Activated naive CD4-positive, alpha-beta T cell treated with anti-CD3 and anti-CD28 coated beads, Interleukin-2, amount 50 U/mL, for 72 hours (primary cell): ENCODE data around the gene ABI1. TPM values are rescaled to one million over a fixed set of nuclear protein-coding genes. Genes with fewer than 3 reads are reported as not detected.
"Not testable (repeated sequence)": the region's sequence is repeated elsewhere in the genome, so short reads cannot be mapped to it uniquely, and the experiment has no call there.

Experiments
- ATAC-seq, 2 donors: fragments of 150-1000 bp; cut with Tn5 transposase; 2 replicates each; pipeline ENCODE4 v1.10.0; 2021; ENCODE audit warnings: mild to moderate bottlenecking in 2 of 2, moderate library complexity in 2 of 2
- DNase-seq, 2 donors: peaks; one replicate each; pipeline ENCODE4 v3.0.0; 2021 to 2022; ENCODE audit warnings: low spot score in 2 of 2
- H3K27ac Mint-ChIP-seq, 2 donors: one replicate each; pipeline ENCODE4 v1.8.0; 2022; ENCODE audit warnings: mild to moderate bottlenecking in 2 of 2, mixed read lengths in 2 of 2
- H3K36me3 Mint-ChIP-seq, 2 donors: one replicate each; pipeline ENCODE4 v1.8.0; 2022; ENCODE audit warnings: mixed read lengths in 2 of 2
- H3K9me3 Mint-ChIP-seq, 2 donors: one replicate each; pipeline ENCODE4 v1.8.0; 2022; ENCODE audit warnings: mixed read lengths in 2 of 2
- total RNA-seq, 2 donors: library from RNA; stranded (reverse); gene quantifications; one replicate each; pipeline ENCODE4 v1.2.3, GENCODE V29; 2022

ABI1 gene
- total RNA-seq, 2 donors from 2014 or later, result 38.3 to 51.4 TPM

DNA sequence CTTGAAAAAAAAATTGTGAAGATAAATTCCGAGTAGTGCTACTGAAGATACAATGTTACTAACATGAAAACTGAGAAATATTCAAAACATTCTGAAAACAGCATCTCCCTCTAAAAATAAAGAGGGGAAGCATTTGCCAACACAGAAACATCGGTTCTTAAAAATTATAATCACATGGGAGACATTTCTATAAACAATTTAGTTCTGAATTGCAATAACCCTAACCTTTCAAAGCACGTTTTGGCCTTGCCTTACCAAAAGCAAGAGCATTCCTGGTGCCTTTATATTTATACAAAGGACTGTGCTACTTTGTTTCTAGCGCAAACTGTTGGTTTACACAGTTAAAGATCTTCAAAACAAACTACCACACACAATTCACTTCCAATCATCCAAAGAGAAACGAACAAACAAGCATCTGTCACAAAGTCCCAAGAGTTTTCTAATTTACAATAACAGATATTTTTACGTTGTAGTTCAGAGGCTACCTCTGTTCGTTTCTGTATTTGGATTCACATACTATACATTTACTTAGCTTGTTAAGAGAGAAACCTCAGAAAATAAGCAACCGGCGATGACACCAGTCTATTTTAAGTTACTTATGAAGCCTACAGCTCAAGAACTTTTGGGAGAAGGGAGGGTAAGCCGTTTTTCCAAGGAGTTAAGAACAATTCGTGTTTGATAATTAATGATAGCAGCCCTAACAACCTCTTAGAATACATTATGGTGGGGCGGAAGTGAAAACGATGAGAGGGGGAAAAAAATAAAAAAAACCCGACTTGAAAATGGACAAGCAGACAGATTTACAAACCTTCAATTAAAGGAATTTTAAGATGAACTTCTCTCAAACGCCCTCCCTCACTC is 1.3 kb downstream of the ABI1 start:
- ATAC-seq (no peak), DNase-seq (no peak)
- H3K36me3 Mint-ChIP-seq, result peaks cover 5 to 10% of the 10 kb centered on the region in 2 donors
- peak overlapping the region; percentile 98 for H3K27ac Mint-ChIP-seq
- no peaks in the 10 kb centered on the region for H3K9me3 Mint-ChIP-seq

DNA sequence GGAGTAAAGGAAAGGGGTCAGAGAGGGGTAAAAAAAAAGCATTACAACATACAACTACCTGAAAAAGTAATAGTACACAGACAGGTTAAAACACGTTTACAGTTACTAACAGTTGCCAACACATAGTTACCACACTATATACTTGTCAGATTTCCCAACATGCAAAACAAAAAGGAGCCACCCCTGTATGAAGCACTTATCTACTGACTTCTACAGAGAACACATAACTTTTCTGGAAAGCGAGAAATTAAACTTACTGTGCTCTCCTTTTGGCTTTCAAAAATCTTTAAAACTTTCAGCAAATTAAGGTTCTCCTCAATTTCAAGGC is 2.1 kb downstream of the ABI1 start:
- ATAC-seq, result no peak
- peaks cover 9 to 15% of the 10 kb centered on the region in 2 donors for H3K36me3 Mint-ChIP-seq
- no peak for DNase-seq
- peaks cover 0 to 4% of the 10 kb centered on the region in 2 donors for H3K9me3 Mint-ChIP-seq
- H3K27ac Mint-ChIP-seq, result peak overlapping the region; percentile 81 to 98

DNA sequence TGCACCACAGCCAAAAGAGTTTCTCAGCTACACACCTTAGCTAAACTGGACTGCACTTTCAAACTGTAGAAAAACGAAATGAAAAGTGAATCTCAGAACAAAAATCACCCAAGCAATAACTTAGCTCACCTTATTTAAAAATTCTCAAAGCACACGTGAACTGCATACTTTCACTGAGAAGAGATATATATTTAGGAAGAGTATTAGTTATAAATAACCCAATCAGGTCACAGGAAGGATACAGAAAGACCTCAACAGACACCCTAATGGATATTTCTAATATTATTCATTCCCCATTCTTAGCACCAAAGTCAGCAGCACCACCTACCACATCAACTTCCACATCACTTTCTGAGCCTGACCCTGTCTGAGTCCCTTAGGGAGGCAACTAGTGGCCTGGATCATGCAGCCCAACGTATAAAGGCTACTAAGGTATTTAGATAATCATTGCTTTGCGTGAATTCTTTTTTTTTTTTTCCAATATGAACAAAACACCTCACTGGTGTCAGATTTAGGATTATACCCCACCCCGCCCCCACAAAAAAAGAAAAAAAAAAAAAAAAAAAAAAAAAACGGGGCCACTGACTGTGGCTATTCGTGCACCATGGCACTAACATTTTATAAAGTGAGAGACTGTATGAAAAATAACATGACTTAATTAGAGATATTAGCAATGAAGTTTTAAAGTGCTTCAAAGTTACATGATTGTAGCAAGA is 2.6 kb downstream of the ABI1 start:
- DNase-seq (no peak), ATAC-seq (no peak)
- Mint-ChIP-seq H3K36me3 (peaks cover 12 to 16% of the 10 kb centered on the region in 2 donors), H3K27ac (peak overlapping the region; percentile 81 to 98), H3K9me3 (peaks cover 0 to 4% of the 10 kb centered on the region in 2 donors)

DNA sequence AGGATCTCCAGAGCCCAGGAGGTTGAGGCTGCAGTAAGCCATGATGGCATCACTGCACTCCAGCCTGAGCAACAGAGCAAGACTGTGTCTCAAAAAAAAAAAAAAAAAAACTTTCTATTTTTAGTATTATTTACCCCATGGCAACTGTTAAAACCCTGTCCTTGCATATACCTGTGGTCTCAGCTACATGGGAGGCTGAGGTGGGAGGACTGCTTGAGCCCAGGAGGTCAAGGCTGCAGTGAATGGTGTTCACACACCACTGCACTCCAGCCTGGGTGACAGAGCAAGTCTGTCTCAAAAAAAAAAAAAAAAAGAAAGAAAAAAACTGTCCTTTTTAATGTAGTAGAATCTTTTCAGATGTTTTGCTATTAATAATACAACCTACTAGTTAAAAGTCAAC is 3.2 kb downstream of the ABI1 start:
- peak overlapping the region; percentile 63 to 98 for H3K27ac Mint-ChIP-seq
- not testable (repeated sequence) for ATAC-seq, DNase-seq

DNA sequence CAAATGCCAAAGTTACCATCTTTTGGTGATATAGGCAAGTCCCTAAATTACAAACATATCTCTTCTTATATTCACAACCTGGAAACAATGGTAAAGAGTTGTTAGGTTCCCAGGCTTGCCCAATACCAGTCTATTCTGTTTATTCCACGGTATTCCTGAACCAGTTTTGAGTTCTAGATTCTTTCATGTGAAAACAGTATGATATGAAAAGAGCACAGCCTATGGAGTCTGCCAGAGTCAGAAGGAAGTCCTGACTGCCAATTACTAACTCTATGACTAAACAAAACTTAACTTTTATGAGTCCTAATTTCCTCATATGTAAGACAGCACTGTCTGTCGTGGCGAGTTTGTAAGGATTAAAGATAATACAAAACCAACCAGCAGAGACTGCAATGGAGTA is 5.6 kb downstream of the ABI1 start:
- no peak for DNase-seq
- Mint-ChIP-seq H3K9me3 (peaks cover 0 to 4% of the 10 kb centered on the region in 2 donors), H3K36me3 (peaks cover 16 to 24% of the 10 kb centered on the region in 2 donors), H3K27ac (no peak overlapping the region)
- peak in 1 of 2 donors; percentile 39 for ATAC-seq

More for the DNA sequence above, 3.2 kb downstream of the ABI1 start:
- peaks cover 12 to 16% of the 10 kb centered on the region in 2 donors for H3K36me3 Mint-ChIP-seq
- not testable (repeated sequence) for H3K9me3 Mint-ChIP-seq

DNA sequence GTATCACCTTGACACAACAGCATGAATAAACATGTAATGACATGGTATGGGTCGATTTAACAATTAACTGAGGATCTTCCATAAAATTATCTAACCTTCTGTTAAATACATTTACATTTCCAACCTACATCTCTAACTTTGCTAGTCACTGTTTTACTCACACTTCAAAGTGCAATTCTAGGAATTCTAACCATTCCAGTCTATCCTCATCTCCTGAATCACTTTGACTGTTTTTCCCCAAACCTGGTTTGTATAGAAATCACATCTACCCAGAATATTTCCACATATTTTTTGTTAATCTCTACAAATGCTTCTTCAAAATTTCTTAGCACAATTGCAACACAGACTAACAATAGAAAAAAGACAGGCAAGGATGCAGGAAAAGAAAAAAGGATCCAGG is 6.2 kb downstream of the ABI1 start:
- no peak for DNase-seq
- ATAC-seq, result no peak
- H3K9me3 Mint-ChIP-seq, result peaks cover 0 to 4% of the 10 kb centered on the region in 2 donors
- H3K27ac Mint-ChIP-seq, result no peak overlapping the region
- H3K36me3 Mint-ChIP-seq, result peaks cover 13 to 20% of the 10 kb centered on the region in 2 donors

DNA sequence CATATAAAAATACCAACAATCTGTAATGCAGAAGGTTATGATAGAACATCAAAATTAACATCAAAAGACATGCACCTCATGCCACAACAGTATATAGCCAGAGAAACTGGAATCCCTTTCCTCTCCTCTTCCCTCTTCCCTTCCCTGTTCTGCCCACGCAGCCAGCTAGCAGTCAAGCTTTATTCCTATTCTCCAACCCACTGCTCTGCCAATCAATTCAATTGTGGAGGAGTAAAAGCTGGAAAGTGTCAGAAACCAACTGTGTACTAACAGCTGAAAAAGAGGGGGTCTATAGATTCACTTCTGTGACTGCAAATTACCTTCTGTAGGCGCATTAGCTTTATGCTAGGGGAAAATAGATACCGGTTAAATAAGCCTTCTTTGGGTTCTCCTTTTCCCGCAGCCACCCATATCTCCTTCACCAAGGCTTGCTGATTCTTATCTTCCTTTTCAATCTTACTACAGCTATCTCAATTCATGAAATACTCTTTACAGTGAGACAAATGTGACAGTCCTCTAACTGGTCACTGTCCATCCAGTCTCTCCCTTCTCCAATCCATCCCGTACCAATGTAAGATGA is 16.3 kb downstream of the ABI1 start:
- DNase-seq (no peak), ATAC-seq (no peak)
- H3K36me3 Mint-ChIP-seq, result peaks cover 0 to 17% of the 10 kb centered on the region in 2 donors
- H3K27ac Mint-ChIP-seq, result peak overlapping the region in 1 of 2 donors; percentile 1
- H3K9me3 Mint-ChIP-seq, result no peaks in the 10 kb centered on the region

DNA sequence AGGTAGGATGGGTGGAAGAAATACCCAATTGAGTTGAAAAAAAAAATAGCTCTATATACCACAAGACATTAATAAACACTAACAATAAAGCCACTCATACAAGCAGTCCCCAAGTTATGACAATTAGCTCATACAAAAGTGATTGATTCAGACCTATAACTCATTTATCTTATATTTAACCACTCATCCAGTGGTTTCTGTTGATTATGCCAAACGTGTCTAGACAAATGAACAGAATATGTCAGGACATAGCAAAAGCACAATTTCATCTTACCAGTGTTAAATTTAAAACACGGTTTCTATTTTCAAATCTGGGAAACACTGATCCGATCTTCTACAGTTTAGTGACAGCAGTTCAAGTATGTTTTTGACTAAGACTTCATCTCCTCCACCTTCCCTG is 17.0 kb downstream of the ABI1 start:
- Mint-ChIP-seq H3K27ac (peak overlapping the region; percentile 1 to 11), H3K36me3 (peaks cover 0 to 22% of the 10 kb centered on the region in 2 donors), H3K9me3 (no peaks in the 10 kb centered on the region)
- DNase-seq (no peak), ATAC-seq (peak in 1 of 2 donors; percentile 32)

DNA sequence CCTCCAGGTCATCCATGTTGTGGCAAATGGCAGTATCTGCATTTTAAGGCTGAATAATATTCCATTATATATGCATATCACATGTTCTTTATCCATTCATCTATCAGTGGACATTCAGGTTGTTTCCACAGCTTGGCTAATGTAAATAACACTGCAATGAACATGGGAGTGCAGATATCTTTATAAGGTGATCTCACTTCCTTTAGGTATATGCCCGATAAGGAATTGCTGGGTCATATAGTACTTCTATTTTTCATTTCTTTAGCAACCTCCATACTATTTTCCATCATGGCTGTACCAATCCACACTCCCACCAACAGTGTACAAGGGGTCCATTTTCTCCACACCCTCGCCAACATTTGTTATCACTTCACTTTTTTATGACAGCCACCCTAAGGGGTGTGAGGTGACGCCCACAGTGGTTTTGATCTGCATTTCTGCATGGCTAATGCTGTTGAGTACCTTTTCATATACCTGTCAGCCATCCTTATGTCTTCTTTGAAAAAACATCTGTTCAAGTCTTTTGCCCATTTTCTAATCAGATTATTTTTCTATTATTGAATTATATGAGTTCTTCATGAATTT is 18.9 kb downstream of the ABI1 start:
- ATAC-seq, result no peak
- no peak for DNase-seq
- Mint-ChIP-seq H3K36me3 (peaks cover 0 to 29% of the 10 kb centered on the region in 2 donors), H3K9me3 (no peaks in the 10 kb centered on the region), H3K27ac (no peak overlapping the region)

DNA sequence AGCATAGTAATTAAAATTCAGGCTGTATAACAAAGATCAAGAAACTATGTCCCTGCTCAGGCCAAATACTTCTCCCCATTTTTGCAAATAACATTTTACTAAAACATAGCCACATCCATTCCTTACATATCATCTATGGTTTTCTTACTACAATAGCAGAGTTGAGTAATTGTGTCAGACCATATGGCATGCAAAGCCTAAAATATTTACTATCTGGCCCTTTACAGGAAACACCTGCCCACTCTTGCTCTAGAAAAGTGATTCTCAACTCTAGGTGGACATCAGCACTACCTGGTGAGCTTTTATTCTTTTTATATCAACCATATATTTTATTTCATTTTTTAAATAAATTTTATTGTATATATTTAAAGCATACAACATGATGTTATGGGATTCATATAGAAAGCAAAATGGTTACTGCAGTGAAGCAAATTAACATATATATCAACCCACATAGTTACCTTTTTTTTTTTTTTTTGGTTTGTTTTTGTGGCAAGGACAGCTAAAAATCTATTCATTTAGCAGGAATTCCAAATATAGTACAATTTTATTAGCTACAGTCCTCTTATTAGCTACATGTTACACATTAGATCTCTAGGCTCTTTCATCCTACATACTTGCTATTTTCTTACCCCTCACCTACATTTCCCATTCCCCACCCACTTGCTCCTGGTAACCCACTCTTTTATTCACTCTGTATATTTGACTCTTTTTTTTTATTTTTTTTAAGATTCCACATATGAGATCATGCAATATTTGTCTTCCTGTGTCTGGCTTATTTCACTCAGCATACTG is 19.6 kb downstream of the ABI1 start:
- peaks cover 0 to 31% of the 10 kb centered on the region in 2 donors for H3K36me3 Mint-ChIP-seq
- ATAC-seq, result no peak
- DNase-seq, result no peak
- peak overlapping the region in 1 of 2 donors; percentile 16 for H3K27ac Mint-ChIP-seq
- H3K9me3 Mint-ChIP-seq, result no peaks in the 10 kb centered on the region

DNA sequence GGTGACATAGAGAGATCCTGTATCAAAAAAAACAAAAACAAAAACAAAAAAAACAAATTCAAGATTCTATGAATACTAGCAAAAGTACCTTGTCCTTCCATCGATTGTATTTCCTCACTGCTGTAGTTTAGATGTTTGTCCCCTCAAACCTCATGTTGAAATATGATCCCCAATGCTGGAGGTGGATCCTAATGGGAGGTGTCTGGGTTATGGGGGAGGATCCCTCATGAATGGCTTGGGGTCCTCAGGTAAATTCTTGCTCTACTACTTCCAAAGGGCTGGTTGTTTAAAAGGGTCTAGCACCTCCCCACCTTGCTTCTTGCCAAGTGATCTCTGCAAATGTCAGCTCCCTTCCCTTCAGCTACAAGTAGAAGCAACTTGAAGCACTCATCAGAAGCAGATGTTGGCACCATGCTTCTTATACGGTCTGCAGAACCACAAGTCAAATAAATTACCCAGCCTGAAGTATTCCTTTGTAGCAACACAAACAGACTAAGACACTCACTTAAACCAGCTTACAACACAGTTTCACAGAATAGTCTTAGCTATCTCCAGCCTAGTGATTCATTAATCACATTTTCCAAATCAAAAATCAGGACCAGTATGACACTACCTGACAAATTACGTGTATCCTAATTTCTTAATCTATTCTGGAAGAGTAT is 20.7 kb downstream of the ABI1 start:
- DNase-seq (no peak), ATAC-seq (peak; percentile 37 to 38)
- H3K36me3 Mint-ChIP-seq, result peaks cover 0 to 35% of the 10 kb centered on the region in 2 donors
- H3K9me3 Mint-ChIP-seq, result peaks cover 0 to 1% of the 10 kb centered on the region in 2 donors
- peak overlapping the region in 1 of 2 donors; percentile 70 for H3K27ac Mint-ChIP-seq

DNA sequence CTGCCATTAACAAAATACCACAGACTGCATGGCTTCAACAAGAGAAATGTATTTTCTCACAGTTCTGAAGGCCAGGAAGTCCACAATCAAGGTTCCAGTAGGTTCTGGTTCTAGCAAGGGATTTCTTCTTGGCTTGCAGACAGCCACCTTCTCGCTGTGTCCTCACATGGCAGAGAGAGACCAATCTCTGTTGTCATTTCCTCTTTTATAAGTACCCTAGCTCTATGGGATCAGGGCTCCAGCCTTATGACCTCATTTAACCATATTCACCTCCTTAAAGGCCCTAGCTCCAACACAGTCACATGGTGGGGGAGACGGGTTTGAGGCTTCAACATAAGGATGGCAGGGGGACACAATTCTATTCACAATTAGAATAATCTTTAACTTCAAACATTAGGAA is 23.6 kb downstream of the ABI1 start:
- no peak for ATAC-seq
- Mint-ChIP-seq H3K27ac (no peak overlapping the region), H3K9me3 (peaks cover 0 to 4% of the 10 kb centered on the region in 2 donors), H3K36me3 (peaks cover 0 to 33% of the 10 kb centered on the region in 2 donors)
- no peak for DNase-seq

DNA sequence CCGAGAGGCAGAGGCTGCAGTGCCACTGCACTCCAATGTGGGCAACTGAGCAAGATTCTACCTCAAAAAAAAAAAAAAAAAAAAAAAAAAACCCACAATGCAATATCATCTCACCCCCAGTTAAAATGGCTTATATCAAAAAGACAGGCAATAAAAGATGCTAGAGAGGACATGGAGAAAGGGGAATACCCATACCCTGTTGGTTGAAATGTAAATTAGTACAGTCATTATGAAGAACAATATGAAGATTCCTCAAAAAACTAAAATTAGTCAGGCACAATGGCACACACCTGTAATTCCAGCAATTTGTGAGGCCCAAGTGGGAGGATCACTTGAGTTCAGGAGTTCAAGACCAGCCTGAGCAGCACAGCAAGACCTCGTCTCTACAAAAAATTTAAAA is 25.7 kb downstream of the ABI1 start:
- ATAC-seq (peak; percentile 47 to 81), DNase-seq (no peak)
- H3K9me3 Mint-ChIP-seq, result peaks cover 0 to 10% of the 10 kb centered on the region in 2 donors
- H3K36me3 Mint-ChIP-seq, result peaks cover 4 to 39% of the 10 kb centered on the region in 2 donors
- H3K27ac Mint-ChIP-seq, result peak overlapping the region in 1 of 2 donors; percentile 25

DNA sequence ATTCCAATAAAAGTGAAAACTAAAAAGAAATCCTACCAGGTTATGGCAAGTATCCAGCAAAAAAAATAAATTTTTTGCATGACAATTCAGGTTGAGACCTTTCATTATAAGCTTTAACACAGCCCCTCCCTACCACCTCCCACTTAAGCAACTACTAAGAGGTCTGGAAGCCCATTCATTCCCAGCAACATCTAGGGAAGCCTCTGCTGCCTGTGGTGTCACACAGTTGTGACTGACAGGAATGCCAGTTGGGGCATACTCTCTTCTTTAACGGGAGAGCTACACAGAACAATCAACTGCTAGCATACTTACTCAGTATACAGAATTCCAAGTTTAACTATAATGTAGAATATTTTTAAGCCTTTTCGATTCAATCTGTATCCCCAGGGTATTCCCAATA is 27.8 kb downstream of the ABI1 start:
- peaks cover 4 to 26% of the 10 kb centered on the region in 2 donors for H3K36me3 Mint-ChIP-seq
- H3K27ac Mint-ChIP-seq, result no peak overlapping the region
- H3K9me3 Mint-ChIP-seq, result peaks cover 0 to 10% of the 10 kb centered on the region in 2 donors
- DNase-seq (no peak), ATAC-seq (no peak)

DNA sequence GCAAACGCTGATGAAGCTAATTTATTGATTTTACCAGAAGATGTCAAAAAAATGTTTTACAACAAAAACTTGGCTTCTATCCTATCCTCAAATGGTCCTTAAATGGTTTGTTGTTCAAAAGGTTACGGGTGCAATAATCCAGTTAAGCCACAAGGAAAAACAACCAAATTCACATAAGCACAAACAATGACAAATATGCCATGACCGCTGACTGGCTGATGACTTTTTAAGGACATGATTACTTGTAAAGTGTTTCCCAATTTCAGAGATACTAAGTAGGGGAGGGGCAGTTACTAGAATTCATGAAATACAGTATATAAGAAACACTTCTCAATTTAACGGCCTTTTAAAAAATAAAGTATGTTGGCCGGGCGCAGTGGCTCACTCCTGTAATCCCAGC is 28.8 kb downstream of the ABI1 start:
- Mint-ChIP-seq H3K36me3 (peaks cover 4 to 26% of the 10 kb centered on the region in 2 donors), H3K9me3 (peaks cover 0 to 10% of the 10 kb centered on the region in 2 donors), H3K27ac (no peak overlapping the region)
- no peak for DNase-seq
- no peak for ATAC-seq
